ENCODE data around the gene SCFD2. TPM values are rescaled to one million over a fixed set of nuclear protein-coding genes. Genes with fewer than 3 reads are reported as not detected.

Gene SCFD2
- polyA plus RNA-seq, 2 of the 4 experiments (the other 2 are of a cell fraction): 7.6 to 10.8 TPM

- no peak for ATAC-seq
- CTCF ChIA-PET: no interaction called here
Observed at GRCh38 chr4:53161787-53162433, 204.0 kb downstream of the SCFD2 start.

GRCh38 chr4:53161051-53161786, 204.6 kb downstream of the SCFD2 start:
- ChIA-PET CTCF (no interaction called here), POLR2A (no interaction called here)
- no peak for TF ChIP-seq BHLHE40 (IDR thresholded peaks at IDR 0.05; ENCODE audit: low read depth, low read length)
- no peak for TF ChIP-seq HDAC2 (IDR thresholded peaks at IDR 0.05)
- no peak for TF ChIP-seq NR3C1 (IDR thresholded peaks at IDR 0.05)
- Histone ChIP-seq H3K4me1 (no peaks in the 10 kb centered on the region), H3K4me2 (no peak overlapping the region), H3K9me3 (no peaks in the 10 kb centered on the region), H3K4me3 (no peak overlapping the region), H3K27ac (no peak overlapping the region)
- ATAC-seq (no peak), FAIRE-seq (no peak), DNase-seq (ENCODE audit: low read depth in 1 of 2, low spot score in 1 of 2) (no peak)
- 86% methylated on average over 5 of the region's 5 CpGs for WGBS (ENCODE audit: missing lambda C conversion rate)

More at GRCh38 chr4:53161787-53162433, 204.0 kb downstream of the SCFD2 start:
- no peaks in the 10 kb centered on the region for H3K9me3 ChIP-seq
- no peaks in the 10 kb centered on the region for H3K4me1 ChIP-seq
- 100% methylated on average over 1 of the region's 1 CpG for WGBS (ENCODE audit: missing lambda C conversion rate)
- DNase-seq (ENCODE audit: low read depth in 1 of 2, low spot score in 1 of 2) (no peak), FAIRE-seq (no peak)
- H3K4me3 ChIP-seq: no peak overlapping the region
- H3K27ac ChIP-seq: no peak overlapping the region
- no peak for TF ChIP-seq HMGXB4 (CRISPR knock-in tag; IDR thresholded peaks at IDR 0.05; ENCODE audit: borderline replicate concordance)
- TF ChIP-seq MAFK (IDR thresholded peaks at IDR 0.05; ENCODE audit: partially characterized antibody): no peak
- TF ChIP-seq RCOR1 (IDR thresholded peaks at IDR 0.05; ENCODE audit: low read depth, low read length): no peak
- no peak for TF ChIP-seq RFX5 (IDR thresholded peaks at IDR 0.05)
- no peak for TF ChIP-seq FOSB (CRISPR knock-in tag; IDR thresholded peaks at IDR 0.05)
- TF ChIP-seq CTCF (IDR thresholded peaks at IDR 0.05): no peak
- TF ChIP-seq TFCP2L1 (CRISPR knock-in tag; IDR thresholded peaks at IDR 0.05): no peak
- TF ChIP-seq ELK1 (IDR thresholded peaks at IDR 0.05; ENCODE audit: low read depth, low read length): no peak
- no peak for TF ChIP-seq RNF2 (IDR thresholded peaks at IDR 0.05; ENCODE audit: borderline replicate concordance, low read depth)
- TF ChIP-seq SREBF2 (IDR thresholded peaks at IDR 0.05): no peak
- TF ChIP-seq BHLHE40 (IDR thresholded peaks at IDR 0.05; ENCODE audit: low read depth, low read length): no peak
- no peak for TF ChIP-seq CBX8 (IDR thresholded peaks at IDR 0.05)
- no peak for TF ChIP-seq NR3C1 (IDR thresholded peaks at IDR 0.05)
- no peak for TF ChIP-seq HOXB5 (CRISPR knock-in tag; IDR thresholded peaks at IDR 0.05)
- no peak for TF ChIP-seq ZFP36 (IDR thresholded peaks at IDR 0.05; ENCODE audit: borderline replicate concordance, partially characterized antibody)
- TF ChIP-seq JUN (IDR thresholded peaks at IDR 0.05): no peak
- TF ChIP-seq NFE2L2 (conservative IDR thresholded peaks at IDR 0.05; ENCODE audit: low read length): no peak
- no peak for TF ChIP-seq EHF (CRISPR knock-in tag; IDR thresholded peaks at IDR 0.05)
- TF ChIP-seq HOXB13 (CRISPR knock-in tag; IDR thresholded peaks at IDR 0.05; ENCODE audit: low read depth): no peak
- TF ChIP-seq PHF8 (IDR thresholded peaks at IDR 0.05; ENCODE audit: borderline replicate concordance, low read depth): no peak
- H3K4me2 ChIP-seq: no peak overlapping the region
- POLR2A ChIA-PET: no interaction called here
